Stimulated activated CD8-positive, alpha-beta memory T cell treated with anti-CD3 and anti-CD28 coated beads, Interleukin-2, amount 100 ng/mL, for 1 hour (primary cell): ENCODE results near the gene ZCWPW1.
A peak's percentile ranks its signal among the peaks of the same experiment; 100 is the strongest.

Experiments
- DNase-seq, 2 donors: peaks; one replicate each; pipeline ENCODE4 v3.0.0-alpha.2; 2020; ENCODE audit warnings: low read depth in 2 of 2

The ZCWPW1 gene

DNA sequence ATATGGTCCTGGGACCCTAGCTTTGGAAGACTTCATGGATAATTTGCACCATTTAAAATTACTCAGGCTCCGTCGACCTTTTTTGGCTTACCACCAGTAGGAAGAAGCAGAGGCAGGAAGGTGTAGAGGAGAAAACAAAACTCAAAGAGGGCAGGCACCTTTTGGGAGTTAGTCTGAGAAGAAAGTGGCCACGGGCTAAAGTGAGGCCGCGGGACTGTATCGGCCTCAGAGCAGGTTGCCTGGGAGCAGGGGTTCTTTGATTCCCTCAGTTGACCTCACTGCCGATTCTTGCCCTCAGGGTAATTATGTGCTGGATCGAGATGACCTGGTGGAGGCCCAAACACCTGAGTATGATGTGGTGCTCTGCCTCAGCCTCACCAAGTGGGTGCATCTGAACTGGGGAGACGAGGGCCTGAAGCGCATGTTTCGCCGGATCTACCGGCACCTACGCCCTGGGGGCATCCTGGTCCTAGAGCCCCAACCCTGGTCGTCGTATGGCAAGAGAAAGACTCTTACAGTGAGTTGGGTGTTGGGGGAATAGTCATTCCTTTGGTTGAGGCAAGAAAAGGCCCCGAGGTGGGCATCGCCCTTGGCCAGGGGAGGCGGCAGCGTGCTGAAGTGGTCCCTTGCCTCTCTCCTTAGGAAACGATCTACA, 4.2 kb upstream of the ZCWPW1 start:
- DNase-seq: no peak

DNA sequence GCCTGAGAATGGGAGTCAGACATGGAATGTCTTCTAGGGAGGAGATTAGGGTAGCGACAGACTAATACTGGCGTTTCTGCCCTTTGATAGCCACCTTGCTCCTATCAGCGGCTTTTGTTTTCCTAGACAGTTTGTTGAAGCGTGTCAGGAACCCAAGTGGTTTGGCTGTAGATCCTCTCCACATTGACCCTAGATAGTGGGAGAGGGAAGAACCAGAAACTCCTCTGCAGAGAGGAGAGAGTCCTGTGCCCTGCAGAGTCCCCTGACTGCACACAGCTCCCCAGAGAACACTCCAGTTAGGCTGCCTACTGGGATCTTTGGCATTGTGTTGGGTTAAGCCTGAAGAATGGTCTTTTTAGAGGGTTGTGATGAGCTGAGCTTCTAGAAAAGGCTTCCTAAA, 3.5 kb upstream of the ZCWPW1 start:
- no peak for DNase-seq

DNA sequence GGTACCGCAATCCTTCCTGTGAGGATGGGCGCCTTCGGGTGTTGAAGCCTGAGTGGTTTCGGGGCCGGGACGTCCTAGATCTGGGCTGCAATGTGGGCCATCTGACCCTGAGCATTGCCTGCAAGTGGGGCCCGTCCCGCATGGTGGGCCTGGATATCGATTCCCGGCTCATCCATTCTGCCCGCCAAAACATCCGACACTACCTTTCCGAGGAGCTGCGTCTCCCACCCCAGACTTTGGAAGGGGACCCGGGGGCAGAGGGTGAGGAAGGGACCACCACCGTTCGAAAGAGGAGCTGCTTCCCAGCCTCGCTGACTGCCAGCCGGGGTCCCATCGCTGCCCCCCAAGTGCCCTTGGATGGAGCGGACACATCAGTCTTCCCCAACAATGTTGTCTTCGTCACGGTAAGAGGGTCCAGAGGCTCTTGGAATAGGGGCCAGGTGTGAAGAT, 2.8 kb upstream of the ZCWPW1 start:
- DNase-seq: no peak

DNA sequence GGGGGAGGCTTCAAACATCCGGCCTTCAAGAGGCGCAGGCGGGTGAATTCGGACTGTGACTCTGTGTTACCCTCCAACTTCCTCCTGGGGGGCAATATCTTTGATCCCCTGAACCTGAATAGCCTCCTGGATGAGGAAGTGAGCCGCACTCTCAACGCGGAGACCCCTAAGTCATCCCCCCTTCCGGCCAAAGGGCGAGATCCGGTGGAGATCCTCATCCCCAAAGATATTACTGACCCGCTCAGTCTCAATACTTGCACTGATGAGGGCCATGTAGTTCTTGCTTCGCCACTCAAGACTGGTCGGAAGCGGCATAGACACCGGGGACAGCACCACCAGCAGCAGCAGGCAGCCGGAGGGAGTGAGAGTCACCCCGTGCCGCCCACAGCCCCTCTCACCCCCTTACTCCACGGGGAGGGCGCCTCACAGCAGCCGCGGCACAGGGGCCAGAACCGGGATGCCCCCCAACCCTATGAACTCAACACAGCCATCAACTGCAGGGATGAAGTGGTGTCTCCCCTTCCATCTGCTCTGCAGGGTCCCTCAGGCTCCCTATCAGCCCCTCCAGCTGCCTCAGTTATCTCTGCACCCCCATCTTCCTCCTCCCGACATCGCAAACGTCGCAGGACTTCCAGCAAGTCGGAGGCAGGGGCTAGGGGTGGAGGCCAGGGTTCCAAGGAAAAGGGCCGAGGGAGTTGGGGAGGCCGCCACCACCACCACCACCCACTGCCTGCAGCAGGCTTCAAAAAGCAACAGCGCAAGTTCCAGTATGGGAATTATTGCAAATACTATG, 2.2 kb upstream of the ZCWPW1 start:
- no peak for DNase-seq

DNA sequence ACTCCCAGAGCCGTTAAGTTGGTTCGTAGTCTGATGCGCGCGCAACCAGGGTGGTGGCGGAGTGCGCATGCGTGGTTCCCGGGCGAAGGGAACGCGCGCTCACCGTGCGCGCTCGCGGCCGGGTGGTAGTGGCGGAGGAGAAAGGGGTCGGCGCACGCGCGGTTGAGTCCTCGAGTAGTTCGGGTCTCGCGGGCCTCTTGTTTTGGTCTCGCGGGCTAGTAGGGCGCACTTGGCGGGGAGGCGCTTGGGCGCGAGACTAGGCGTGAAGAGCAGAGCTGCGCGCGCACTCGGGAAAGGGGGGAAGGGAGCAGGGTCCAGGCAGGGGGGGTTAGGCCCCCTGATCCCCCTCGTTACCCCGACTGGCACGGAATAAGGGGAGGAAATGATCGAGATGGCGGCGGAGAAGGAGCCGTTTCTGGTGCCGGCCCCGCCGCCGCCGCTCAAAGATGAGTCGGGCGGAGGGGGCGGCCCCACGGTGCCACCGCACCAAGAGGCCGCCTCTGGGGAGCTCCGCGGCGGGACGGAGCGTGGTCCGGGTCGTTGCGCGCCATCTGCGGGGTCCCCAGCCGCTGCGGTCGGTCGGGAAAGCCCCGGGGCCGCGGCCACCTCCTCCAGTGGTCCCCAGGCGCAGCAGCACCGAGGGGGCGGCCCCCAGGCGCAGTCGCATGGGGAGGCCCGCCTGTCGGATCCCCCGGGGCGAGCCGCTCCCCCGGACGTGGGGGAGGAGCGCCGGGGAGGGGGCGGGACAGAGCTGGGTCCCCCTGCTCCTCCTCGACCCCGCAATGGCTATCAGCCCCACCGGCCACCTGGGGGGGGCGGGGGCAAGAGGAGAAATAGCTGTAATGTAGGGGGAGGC, 1.4 kb upstream of the ZCWPW1 start, which contains the start of gene MEPCE:
Gene MEPCE, plus strand, starts transcription at position 195 of the 856 bp plus-strand sequence. Its CDS starts 188 bp downstream, at position 383.
- DNase-seq: peak; percentile 95 to 96

DNA sequence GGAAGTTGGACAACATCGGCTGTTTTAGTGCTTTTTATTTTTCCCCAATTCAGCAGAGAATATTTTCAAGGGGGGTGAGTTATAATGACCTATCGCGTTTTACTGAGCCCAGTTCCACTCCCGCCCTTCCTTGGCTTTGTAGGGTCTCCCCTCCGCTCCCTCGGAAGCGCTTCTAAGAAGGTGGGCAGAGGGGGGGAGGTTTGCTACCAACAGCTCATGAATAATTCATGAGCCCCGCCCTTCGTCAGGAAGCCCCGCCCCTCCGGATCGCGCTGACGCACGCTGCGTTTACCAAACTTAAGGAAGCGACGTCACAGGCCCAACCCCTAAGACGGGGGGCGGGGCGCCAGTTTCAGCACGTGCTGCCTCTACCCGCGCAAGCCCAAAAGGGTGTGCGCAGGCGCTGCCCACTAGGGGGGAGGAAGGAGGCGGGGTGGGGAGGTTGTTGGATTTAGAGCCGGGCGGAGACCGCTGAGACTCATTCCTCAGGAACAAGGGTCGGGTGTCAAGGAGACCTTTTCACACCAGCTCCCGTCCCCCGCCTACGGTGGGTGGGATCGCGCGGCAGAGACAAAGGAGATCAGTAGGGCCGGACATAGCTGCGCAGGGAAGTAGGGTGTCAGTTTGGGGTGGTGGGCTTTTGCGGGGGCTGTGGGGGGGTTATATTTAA, 599 bp upstream of the ZCWPW1 start:
- peak; percentile 100 for DNase-seq

DNA sequence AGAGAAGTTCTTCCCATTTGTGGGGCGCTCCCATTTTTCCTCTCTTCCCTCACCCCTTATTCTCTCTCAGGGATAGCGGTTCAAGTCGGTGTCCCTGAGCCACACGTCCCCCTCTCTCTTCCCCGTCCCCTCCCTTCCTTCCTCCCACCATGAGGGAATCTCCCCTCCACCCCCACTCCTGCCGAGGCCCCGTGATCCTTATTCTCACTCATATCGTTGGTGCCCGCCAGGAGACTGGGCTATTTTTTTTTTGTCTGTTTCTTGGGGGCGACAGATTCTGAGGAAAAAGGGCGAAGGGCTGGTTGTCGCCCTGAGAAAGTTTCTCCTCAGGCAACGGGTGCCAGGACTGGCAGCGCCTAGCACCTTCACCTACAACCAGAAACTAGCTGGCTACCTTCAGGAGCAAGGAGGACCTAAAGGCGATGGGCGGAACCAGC, 723 bp downstream of the ZCWPW1 start:
- DNase-seq: no peak

DNA sequence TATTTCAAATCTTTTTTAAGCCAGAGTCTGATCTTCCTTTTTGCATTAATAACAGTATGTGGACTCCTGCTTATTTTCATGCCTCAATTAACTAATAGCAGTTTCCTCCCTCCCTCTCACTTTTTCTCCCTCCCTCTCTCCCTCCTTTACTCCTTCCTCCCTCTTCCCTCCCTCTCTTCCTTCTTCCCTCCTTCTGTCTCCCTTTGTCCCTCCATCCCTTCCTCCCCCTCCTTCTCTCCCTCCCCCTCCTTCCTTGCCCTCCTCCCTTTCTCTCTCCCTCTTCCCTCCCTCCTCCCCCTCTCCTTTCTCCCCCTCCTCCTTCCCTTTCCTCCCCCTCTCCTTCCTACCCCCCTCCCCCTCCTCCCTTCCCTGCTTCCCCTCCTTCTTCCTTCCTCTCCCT, 2.0 kb downstream of the ZCWPW1 start:
- no peak for DNase-seq

DNA sequence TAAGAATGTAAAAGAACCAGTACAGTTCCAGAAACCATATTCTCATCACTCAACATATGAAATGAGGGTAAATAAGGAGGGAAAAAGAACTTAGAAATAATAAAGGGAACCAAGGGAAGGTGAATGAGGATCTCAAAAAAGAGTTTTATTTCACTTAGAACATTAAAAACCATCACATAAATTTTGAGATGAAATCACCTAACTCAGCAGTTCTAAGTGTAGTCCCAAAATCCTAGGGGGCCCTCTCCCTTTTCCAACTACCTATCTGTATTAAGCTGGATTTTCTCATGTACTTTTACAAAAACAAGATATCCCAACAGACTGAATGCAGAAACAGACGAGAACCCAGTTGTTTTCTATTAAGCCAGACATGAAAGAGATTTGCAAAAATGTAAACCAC, 3.2 kb downstream of the ZCWPW1 start:
- DNase-seq: no peak

DNA sequence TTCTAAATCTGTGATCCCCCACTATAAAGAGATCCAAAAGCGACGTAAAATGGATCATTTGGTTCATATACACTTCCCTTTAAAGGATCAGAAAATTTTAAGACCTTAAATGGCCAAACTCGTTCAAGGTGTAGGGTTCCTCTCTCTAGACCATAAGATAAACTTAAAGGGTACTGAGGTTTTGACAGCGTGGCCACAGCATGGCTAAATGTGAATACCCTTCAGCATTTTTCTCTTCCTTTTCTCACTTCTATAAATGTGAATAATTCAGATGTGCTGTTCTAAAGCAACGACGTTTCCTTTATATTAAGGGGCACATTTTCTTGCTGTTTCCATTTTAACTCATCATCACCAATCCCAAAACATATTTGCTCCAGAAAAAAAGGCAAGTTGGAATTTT, 5.2 kb downstream of the ZCWPW1 start:
- no peak for DNase-seq

DNA sequence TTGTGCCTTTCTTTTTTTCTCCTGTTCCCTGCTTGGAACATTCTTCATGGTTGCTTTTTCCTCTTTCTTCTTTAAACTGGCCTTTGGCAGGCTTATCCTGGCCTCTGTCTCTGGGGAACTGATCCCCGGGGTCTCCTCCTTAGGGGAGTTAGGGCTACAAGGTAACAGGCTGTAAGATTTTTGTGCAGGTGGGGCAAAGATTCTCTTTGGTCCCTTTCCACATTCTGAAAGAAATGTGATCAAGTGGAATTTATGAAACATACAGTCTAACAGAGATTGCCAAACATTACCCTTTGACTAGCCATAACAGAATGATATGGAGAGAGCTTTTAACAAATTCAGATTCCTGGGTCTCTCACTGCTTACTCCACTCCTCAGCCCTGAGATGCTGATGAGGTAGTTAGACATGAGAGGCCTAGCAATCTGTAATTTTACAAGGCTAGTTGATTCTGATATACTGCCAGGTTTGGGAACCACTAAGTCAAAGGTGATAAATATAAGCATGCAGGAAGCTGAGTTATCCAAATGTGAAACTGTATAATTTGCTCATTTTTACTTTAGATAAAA, 8.8 kb downstream of the ZCWPW1 start:
- no peak for DNase-seq

DNA sequence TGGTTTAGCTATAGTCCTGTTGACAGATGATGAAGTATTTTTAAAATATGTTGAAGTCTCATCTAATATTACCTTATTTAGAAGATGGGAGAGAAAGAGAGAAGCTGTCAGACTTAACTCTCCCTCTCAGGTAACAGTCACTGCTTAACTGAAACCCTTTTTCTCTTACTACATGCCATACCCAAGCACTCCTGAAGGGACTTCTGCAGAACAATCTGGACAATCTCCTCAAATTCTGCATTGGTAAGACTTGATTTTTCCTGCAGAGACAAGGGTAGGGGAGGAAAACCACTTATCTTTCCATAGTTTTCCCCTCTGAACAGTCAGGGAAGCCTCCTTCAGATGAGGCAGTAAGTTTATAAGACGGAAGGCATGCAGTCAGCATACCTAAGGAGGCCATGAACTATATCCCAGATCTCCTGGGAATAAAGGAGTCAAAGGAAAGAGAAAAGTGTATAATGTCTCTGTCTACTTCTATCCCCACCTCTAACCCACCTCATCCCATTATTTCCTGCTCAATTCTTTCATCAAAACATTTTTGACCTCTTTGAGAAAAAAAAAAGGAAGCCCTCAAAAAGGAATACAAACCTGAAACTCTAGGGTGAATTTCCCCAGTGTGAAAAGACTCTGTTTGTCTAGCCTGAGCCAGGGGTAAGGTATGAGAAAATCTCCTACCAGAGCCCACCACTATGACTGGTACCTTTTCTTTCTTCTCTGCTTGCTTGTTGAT, 9.4 kb downstream of the ZCWPW1 start:
- DNase-seq: no peak

DNA sequence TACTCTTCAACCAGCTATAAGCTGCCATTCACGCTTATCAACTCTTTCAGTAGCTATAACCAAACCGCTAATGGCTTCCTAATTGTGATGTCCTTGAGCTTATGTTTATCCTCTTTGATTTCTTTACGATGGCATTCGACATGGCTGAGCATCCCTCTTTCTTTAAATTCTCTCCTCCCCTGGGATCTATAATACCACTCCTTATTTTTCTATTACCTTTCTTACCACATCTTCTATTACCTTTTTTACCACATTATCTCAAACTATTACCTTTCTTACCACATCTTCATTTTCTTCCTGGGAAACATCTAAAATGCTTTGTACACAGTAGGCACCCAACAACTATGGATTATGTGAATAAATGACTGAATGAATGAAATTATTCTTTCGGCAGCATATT, 13.1 kb downstream of the ZCWPW1 start:
- no peak for DNase-seq

DNA sequence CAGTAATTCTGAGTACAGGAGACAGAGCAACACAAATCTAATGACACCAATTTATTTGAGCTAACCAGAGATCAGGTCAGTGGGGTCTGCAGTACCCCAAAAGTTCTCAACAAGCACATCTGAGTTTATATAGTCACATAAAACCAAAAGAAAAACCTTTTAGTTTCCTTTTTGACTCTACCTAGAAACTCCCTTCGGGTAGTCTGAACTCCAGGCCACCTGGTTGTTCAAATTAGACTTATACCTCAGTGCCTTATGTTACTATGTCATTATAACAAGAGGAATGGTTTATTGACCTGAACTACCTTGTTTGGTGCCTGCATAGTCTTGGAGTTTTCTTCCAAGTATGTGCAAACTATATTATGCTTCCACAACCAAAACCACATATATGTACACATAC, 14.6 kb downstream of the ZCWPW1 start:
- DNase-seq: no peak

DNA sequence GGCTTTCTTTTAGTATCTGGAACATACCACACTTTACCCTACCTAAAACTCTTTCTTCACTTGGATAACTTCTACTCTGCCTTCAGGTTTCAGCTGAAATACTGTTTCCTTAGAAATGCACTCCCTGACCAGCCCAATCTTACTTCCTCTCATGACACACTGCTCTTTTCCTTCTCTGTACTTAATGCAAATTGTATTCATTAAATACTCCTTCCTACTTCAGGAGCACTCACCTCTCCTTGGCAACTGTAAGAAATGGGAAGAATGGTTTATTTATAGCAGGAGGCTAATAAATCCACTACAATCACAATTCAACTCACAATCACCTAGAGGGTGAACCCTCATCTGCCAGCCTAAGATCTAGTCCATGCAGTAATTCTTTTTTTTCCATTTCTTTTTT, 15.2 kb downstream of the ZCWPW1 start:
- DNase-seq: no peak

DNA sequence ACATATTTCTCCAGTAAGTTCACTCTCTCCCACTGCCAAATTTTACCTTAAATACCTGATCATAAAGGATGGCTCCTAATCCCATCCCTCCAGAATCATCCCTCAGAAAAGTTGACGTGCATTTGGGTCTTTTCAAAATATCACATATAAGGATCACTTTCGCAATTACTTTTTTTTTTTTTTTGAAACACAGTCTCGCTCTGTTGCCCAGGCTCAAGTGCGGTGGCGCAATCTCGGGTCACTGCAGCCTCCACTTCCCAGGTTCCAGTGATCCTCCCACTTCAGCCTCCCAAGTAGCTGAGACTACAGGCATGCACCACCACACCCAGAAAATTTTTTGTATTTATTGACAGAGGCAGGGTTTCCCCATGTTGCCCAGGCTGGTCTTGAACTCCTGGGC, 17.4 kb downstream of the ZCWPW1 start:
- DNase-seq: no peak

DNA sequence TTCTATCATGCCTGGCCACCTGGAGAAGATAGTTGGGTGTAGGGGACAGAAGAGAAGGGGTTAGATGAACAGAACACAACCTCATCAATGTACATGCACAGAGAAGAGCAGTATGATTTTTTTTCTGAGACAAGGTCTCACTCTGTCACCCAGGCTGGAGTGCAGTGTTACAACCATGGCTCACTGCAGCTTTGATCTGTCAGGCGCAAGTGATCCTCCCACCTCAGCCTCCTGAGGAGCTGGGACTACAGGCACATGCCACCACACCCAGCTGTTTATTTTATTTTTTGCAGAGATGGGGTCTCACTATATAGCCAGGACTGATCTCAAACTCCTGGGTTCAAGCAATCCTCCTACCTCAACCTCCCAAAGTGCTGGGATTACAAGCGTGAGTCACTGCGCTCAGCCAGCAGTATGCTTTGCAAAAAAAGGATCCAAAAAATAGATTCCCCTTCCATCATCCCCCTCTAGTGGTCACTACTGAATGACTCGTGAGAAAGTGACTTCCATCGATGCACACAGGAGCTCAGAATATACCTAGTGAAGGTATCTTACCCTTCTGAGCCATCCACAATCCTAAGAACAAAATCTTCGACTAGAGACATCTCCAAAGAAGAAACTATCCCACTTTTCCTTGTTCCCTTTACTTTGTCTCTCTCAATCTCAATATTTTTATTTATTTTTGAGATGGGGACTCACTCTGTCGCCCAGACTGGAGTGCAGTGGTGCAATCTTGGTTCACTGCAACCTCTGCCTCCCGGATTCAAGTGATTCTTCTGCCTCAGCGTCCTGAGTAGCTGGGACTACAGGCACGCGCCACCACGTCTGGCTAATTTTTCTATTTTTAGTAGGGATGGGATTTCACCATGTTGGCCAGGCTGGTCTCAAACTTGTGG, 21.0 kb downstream of the ZCWPW1 start:
- DNase-seq: no peak

DNA sequence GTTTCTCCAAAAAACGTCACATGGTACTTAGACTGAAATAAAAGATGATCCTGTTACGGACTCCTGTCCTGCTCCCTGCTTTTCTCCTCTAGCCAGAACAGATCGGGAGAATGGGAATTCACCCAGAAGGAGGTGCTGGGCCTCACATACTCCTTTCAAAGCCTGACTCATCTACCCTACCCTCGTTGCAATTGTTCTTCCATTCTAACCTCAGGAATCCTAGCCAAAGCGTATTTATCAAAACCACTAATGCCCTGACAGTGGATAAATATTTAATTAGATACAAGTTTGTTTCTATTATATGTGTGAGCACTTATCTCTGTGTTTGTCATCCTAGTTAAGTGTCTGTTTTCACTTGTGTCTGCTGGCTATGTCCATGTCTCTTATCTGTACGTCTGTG, 21.7 kb downstream of the ZCWPW1 start:
- no peak for DNase-seq

DNA sequence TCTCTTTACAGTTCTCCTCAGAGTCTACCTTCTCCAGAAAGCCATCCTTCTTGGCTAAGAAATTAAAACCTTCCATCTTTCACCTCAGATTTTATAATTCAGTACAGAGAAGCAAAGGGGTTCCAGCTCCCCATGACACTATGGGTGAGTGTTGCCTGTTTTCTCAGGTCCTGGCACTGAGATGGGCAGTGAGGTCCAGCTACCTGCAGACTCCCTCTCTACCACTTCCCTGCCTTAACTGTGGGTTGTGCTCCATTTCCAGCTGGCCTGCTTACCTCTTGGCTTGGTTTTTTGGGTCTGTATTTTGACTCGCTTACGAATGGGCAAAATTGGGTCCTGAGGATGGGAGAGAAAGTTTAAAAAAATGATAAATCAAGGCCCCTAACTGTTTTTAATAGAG, 26.3 kb downstream of the ZCWPW1 start:
- DNase-seq: no peak

DNA sequence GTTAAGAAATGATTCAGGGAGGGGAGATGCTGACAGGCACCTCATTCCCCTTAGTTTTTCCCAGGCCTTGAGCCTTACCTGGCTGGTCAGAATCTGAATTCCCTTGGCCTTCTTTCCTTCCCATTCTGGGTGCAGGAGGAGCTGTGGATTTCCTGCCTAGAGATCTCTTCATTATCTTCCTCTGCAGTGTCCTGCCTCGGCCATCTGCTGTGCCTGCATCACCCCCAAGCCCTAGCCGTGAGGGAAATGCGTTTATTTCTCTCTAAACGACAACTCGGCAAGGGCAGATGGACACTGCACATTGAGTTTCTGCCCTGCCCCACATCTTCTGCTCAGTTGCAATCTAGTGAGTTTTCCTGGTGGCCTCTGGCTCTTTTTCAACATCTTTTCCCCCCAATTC, 26.7 kb downstream of the ZCWPW1 start:
- DNase-seq: no peak
